SH-SY5Y (cell line): ENCODE results near the gene DUOX2.

Experiments used
- GATA2 ChIP-seq: IDR thresholded peaks from 2 replicates; pipeline ENCODE4 v1.6.1; 2011; ENCODE audit warnings: mild to moderate bottlenecking, low read depth, low read length
- GATA3 ChIP-seq: IDR thresholded peaks from 2 replicates; pipeline ENCODE4 v1.6.1; 2011; ENCODE audit warnings: low read depth, mild to moderate bottlenecking, low read length, moderate library complexity

DNA sequence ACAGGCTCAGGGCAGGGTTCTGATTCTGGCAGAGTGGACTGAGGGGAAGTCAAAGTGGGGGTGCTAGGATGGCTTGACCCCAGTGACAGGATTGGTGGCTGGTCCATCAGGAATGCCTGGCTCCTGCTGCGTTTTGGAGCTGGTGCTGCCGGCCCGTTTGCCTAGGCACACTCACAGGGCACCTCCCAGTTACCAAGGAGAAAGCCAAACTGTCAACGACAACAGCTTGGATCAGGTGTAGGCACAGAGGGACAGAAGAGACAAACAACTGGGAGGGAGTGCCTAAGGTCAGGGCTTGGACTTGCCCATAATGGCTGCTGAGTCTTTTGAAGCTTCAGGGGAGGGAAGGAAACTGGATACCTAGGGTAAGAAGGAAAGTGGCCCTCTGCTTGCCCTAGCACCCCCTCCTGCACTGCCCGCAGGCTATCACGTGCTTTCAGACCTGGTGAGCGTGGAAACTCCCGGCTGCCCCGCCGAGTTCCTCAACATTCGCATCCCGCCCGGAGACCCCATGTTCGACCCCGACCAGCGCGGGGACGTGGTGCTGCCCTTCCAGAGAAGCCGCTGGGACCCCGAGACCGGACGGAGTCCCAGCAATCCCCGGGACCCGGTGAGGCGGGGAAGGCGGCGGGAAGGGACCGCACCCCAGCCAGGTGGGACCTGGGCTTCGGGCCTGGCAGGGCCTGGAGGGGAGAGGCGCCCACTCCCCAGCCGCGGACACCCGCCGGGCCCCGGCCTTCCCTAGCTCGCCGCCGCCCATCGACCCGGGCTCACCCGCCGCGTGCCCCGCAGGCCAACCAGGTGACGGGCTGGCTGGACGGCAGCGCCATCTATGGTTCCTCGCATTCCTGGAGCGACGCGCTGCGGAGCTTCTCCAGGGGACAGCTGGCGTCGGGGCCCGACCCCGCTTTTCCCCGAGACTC, 21.0 kb upstream of the DUOX2 start:
- no peak for TF ChIP-seq GATA2
- no peak for TF ChIP-seq GATA3
